DND-41 (cell line): ENCODE measurements around the gene NDUFS2.

ENCODE experiments used
- ATAC-seq: fragments of 200-7000 bp; cut with Tn5 transposase; 3 replicates; pipeline ENCODE4 v1.9.1; 2021; ENCODE audit warnings: low read depth; ENCODE audit not compliant: insufficient read depth
- DNase-seq: peaks from one replicate; pipeline ENCODE4 v3.0.0-alpha.2; 2020
- H2AFZ ChIP-seq: 2 replicates; pipeline ENCODE4 v1.6.0; 2012; ENCODE audit warnings: low read depth, low read length
- H3K27ac ChIP-seq: 2 replicates; pipeline ENCODE4 v1.5.1; 2012; ENCODE audit warnings: low read length, inconsistent platforms
- H3K27me3 ChIP-seq: fragments of 200-600 bp; sonication (generic); 2 replicates; pipeline ENCODE4 v1.6.0; 2012; ENCODE audit warnings: low read length, mild to moderate bottlenecking, inconsistent platforms; ENCODE audit not compliant: insufficient read depth, poor library complexity
- H3K36me3 ChIP-seq: 2 replicates; pipeline ENCODE4 v1.5.1; 2012; ENCODE audit warnings: low read length, inconsistent platforms; ENCODE audit not compliant: insufficient read depth
- H3K4me1 ChIP-seq: 2 replicates; pipeline ENCODE4 v1.5.1; 2012; ENCODE audit warnings: mild to moderate bottlenecking, low read length; ENCODE audit not compliant: insufficient read depth
- H3K4me2 ChIP-seq: 2 replicates; pipeline ENCODE4 v1.6.0; 2012; ENCODE audit warnings: mild to moderate bottlenecking, moderate library complexity, low read length, inconsistent platforms; ENCODE audit not compliant: insufficient read depth
- H3K4me3 ChIP-seq, 2 experiments: fragments of 200-600 bp in 1 of 2; shearing (Covaris generic) in 1 of 2; 2 replicates each; pipeline ENCODE4 v1.5.1; 2012 to 2016; ENCODE audit warnings: inconsistent platforms in 2 of 2, low read length in 2 of 2, mild to moderate bottlenecking in 2 of 2, low read depth in 1 of 2, moderate library complexity in 1 of 2
- H3K79me2 ChIP-seq: 2 replicates; pipeline ENCODE4 v1.6.0; 2012; ENCODE audit warnings: low read length, inconsistent platforms; ENCODE audit not compliant: insufficient read depth
- H3K9ac ChIP-seq: 2 replicates; pipeline ENCODE4 v1.6.0; 2012; ENCODE audit warnings: low read depth, mild to moderate bottlenecking, inconsistent platforms, low read length, moderate library complexity
- H3K9me3 ChIP-seq: 2 replicates; pipeline ENCODE4 v1.5.1; 2012; ENCODE audit warnings: low read length, moderate library complexity, mild to moderate bottlenecking, inconsistent platforms; ENCODE audit not compliant: insufficient read depth, severe bottlenecking
- H4K20me1 ChIP-seq: 2 replicates; pipeline ENCODE4 v1.6.0; 2012; ENCODE audit warnings: low read length; ENCODE audit not compliant: insufficient read depth
- EZH2 ChIP-seq: IDR thresholded peaks from 3 replicates; pipeline ENCODE4 v1.6.1; 2012; ENCODE audit warnings: borderline replicate concordance, low read depth, mild to moderate bottlenecking, moderate library complexity, low read length, inconsistent platforms; ENCODE audit not compliant: severe bottlenecking
- TF ChIP-seq, protein P1 (sequence below): IDR thresholded peaks from 2 replicates; pipeline ENCODE4 v1.5.1; 2012; ENCODE audit warnings: borderline replicate concordance, low read length, moderate library complexity, mild to moderate bottlenecking; ENCODE audit not compliant: poor library complexity, severe bottlenecking; ENCODE audit errors: extremely low read depth

NDUFS2 gene

DNA sequence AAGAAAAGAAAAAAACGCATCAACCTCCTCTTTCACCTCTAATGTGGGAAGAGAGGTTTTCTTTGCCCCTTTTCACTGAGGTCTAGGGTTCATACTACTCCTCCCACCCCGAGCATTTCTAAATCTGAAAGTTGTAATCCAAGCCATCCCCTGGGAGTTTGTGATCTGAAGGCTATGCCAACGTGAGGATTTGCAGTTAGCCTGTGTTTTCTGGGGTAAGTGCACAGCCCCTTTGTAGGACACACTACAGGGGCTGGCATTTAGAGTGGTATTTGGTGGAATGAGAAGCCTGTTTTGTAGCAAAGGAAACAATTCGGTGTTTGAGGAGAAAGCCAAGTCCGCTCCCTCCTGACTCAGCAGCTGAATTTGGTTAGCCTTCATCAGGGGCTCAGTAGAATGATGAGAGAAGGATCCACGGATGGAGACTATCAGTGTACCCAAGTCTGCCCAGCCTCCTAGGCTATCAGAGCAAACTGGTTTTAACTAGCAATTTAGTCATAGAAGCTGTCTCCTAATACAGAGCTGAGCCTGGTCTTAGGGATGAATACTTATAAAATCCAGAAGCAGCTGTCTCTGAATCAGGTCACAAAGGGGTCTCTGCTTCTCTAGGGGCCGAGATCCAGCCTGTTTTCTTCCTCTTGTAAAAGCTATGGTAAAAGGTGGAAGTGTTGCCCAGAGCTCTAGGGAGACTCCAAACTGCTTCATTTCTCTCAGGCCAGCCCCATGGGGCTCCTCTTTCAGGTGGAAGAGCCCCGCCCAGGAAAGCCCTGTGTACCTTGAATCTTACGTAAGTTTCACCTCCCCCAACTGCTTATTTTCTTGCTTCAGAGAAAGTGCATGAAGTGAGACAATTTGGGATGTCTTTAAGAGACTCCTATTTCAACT lies 58.5 kb downstream of the NDUFS2 start:
- H3K4me2 ChIP-seq = no peak overlapping the region
- no peaks in the 10 kb centered on the region for H3K79me2 ChIP-seq
- peaks cover 18% of the 10 kb centered on the region for H3K27me3 ChIP-seq

DNA sequence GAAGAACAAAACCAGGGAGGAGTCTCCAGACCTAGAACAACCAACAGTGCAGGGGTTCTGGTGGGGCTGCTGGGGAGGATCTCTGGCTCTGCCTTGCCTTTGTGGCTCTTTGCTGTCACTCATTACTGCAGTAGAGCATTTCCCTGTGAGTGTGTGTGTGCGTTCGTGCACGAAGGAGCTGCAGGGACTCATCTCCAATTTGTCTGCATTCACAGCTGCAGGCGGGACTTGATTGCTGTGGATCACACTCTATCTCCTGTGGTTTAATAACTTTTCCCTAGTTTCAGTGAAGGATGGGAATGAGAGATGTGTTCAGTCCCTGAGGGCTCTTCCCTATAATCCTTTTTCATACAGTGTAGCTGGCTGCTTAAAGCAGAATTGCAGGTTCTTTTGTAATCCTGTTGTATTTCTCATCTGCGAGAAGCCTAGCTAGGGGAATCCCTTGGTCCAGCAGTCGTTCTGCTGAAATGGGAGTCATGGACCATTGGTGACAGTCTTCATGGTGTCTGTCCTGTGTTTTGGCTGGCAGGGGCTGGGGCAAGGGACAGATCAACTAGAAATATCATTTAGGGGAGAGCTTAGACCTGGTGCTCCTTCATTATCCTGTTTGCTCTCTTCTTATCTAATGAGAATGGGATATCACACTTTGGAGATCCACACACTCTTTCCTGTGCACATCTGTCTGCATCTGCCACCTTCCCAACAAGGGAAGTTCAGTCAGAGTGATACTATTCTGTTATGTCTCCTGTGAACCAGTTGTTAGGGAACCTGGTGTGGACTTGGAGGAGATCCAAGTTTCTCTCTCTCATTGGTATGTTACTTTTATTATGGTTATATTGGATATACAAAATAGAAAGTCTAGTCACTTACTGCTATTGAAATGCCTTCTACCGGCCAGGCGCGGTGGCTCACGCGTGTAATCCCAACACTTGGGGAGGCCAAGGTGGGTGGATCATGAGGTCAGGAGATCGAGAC lies 59.4 kb downstream of the NDUFS2 start:
- DNase-seq (no peak), ATAC-seq (no peak)
- no peaks in the 10 kb centered on the region for H3K79me2 ChIP-seq
- no peak overlapping the region for H3K4me2 ChIP-seq
- no peak overlapping the region for H3K9ac ChIP-seq
- no peak overlapping the region for H2AFZ ChIP-seq
- no peaks in the 10 kb centered on the region for H3K36me3 ChIP-seq
- TF ChIP-seq EZH2 = no peak
- TF ChIP-seq, protein P1, sequence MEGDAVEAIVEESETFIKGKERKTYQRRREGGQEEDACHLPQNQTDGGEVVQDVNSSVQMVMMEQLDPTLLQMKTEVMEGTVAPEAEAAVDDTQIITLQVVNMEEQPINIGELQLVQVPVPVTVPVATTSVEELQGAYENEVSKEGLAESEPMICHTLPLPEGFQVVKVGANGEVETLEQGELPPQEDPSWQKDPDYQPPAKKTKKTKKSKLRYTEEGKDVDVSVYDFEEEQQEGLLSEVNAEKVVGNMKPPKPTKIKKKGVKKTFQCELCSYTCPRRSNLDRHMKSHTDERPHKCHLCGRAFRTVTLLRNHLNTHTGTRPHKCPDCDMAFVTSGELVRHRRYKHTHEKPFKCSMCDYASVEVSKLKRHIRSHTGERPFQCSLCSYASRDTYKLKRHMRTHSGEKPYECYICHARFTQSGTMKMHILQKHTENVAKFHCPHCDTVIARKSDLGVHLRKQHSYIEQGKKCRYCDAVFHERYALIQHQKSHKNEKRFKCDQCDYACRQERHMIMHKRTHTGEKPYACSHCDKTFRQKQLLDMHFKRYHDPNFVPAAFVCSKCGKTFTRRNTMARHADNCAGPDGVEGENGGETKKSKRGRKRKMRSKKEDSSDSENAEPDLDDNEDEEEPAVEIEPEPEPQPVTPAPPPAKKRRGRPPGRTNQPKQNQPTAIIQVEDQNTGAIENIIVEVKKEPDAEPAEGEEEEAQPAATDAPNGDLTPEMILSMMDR = no peak
- no peak overlapping the region for H3K4me3 ChIP-seq
- peaks cover 20% of the 10 kb centered on the region for H3K27me3 ChIP-seq
- no peak overlapping the region for H3K27ac ChIP-seq
- no peaks in the 10 kb centered on the region for H3K4me1 ChIP-seq
- no peaks in the 10 kb centered on the region for H4K20me1 ChIP-seq
- H3K9me3 ChIP-seq = peaks cover 8% of the 10 kb centered on the region

More for the DNA sequence above, 58.5 kb downstream of the NDUFS2 start:
- no peak overlapping the region for H3K27ac ChIP-seq
- H3K4me1 ChIP-seq = no peaks in the 10 kb centered on the region
- peaks cover 8% of the 10 kb centered on the region for H3K9me3 ChIP-seq
- TF ChIP-seq EZH2 = no peak
- TF ChIP-seq, protein P1 = no peak
- ATAC-seq = no peak
- H4K20me1 ChIP-seq = no peaks in the 10 kb centered on the region
- H3K4me3 ChIP-seq = no peak overlapping the region
- no peak overlapping the region for H3K9ac ChIP-seq
- no peak for DNase-seq
- no peaks in the 10 kb centered on the region for H3K36me3 ChIP-seq
- no peak overlapping the region for H2AFZ ChIP-seq
